CD4-positive, alpha-beta T cell treated with Interleukin-4 for 1 hour (primary cell): Measurements from ENCODE around the gene CASKIN2.
A peak's percentile ranks its signal among the peaks of the same experiment; 100 is the strongest.

Experiments
- DNase-seq, 2 donors: peaks; one replicate each; pipeline ENCODE4 v3.0.0-alpha.2; 2020 to 2022

The CASKIN2 gene

GRCh38 chr17:75548813-75549212 lies 33.5 kb upstream of the CASKIN2 start:
- DNase-seq, result no peak

- DNase-seq, result no peak
Observed at GRCh38 chr17:75547091-75547490, 31.8 kb upstream of the CASKIN2 start.

- DNase-seq, result no peak
Observed at GRCh38 chr17:75546181-75546580, 30.8 kb upstream of the CASKIN2 start.

GRCh38 chr17:75544250-75544649 lies 28.9 kb upstream of the CASKIN2 start:
- DNase-seq, result no peak

GRCh38 chr17:75542728-75543336 lies 27.5 kb upstream of the CASKIN2 start:
- DNase-seq, result no peak

GRCh38 chr17:75542229-75542628 lies 26.9 kb upstream of the CASKIN2 start:
- no peak for DNase-seq

- no peak for DNase-seq
Observed at GRCh38 chr17:75540923-75541503, 25.7 kb upstream of the CASKIN2 start.

- DNase-seq, result no peak
Observed at GRCh38 chr17:75539967-75540729, 24.8 kb upstream of the CASKIN2 start.

- no peak for DNase-seq
Observed at GRCh38 chr17:75536366-75536765, 21.0 kb upstream of the CASKIN2 start.

GRCh38 chr17:75535871-75536270 lies 20.5 kb upstream of the CASKIN2 start:
- DNase-seq, result no peak

GRCh38 chr17:75535119-75535537 lies 19.8 kb upstream of the CASKIN2 start:
- peak; percentile 62 to 68 for DNase-seq

- DNase-seq, result no peak
Observed at GRCh38 chr17:75531721-75532072, 16.4 kb upstream of the CASKIN2 start.

GRCh38 chr17:75530837-75531720 lies 15.7 kb upstream of the CASKIN2 start:
- DNase-seq, result no peak

GRCh38 chr17:75526555-75527270 lies 11.4 kb upstream of the CASKIN2 start:
- no peak for DNase-seq

GRCh38 chr17:75525806-75526554 lies 10.6 kb upstream of the CASKIN2 start:
- no peak for DNase-seq

GRCh38 chr17:75524970-75525805 lies 9.9 kb upstream of the CASKIN2 start, which contains the start of gene LLGL2:
TSS of gene LLGL2 (plus strand) at chr17:75525697. CDS start at chr17:75543427, 17,730 bp downstream.
- peak; percentile 86 to 88 for DNase-seq

GRCh38 chr17:75524269-75524969 lies 9.1 kb upstream of the CASKIN2 start:
- no peak for DNase-seq

GRCh38 chr17:75523647-75524046 lies 8.3 kb upstream of the CASKIN2 start:
- DNase-seq, result no peak

- DNase-seq, result no peak
Observed at GRCh38 chr17:75521951-75522727, 6.8 kb upstream of the CASKIN2 start.
